Activated CD4-positive, alpha-beta memory T cell treated with anti-CD3 and anti-CD28 coated beads for 36 hours (primary cell): ENCODE results near the gene ZBTB2. TPM values are rescaled to one million over a fixed set of nuclear protein-coding genes. Genes with fewer than 3 reads are reported as not detected.

Experiments
- CTCF ChIA-PET: fragments of 350-600 bp; sonication (Branson Sonifier 250); formaldehyde crosslinking; loops from one replicate; lab custom pipeline; 2021; ENCODE audit warnings: antibody characterized with exemption, inconsistent platforms; lab: Charles Lee
- POLR2A ChIA-PET: fragments of 350-600 bp; sonication (Branson Sonifier 250); formaldehyde crosslinking; loops from one replicate; lab custom pipeline; 2021; ENCODE audit warnings: antibody characterized with exemption; lab: Charles Lee
- DNase-seq: peaks from one replicate; pipeline ENCODE4 v3.0.0-alpha.2; 2020
- H3K27ac Mint-ChIP-seq: one replicate; pipeline ENCODE4 v1.8.0; 2021; ENCODE audit warnings: mixed read lengths
- H3K27me3 Mint-ChIP-seq: one replicate; pipeline ENCODE4 v1.8.0; 2021; ENCODE audit warnings: mixed read lengths
- H3K36me3 Mint-ChIP-seq: one replicate; pipeline ENCODE4 v1.8.0; 2021; ENCODE audit warnings: mixed read lengths
- H3K4me1 Mint-ChIP-seq: one replicate; pipeline ENCODE4 v1.8.0; 2021; ENCODE audit warnings: low read depth, mixed read lengths
- H3K4me3 Mint-ChIP-seq: one replicate; pipeline ENCODE4 v1.8.0; 2021; ENCODE audit warnings: mild to moderate bottlenecking, mixed read lengths
- H3K9me3 Mint-ChIP-seq: one replicate; pipeline ENCODE4 v1.8.0; 2021; ENCODE audit warnings: mixed read lengths
- intact Hi-C: fragments of 100-400 bp; cut with micrococcal nuclease; formaldehyde crosslinking; loops from one replicate; pipeline ENCODE4 v1.15.1; 2023
- total RNA-seq, 2 experiments: library from RNA; stranded (reverse); gene quantifications; one replicate each; pipeline ENCODE4 v1.2.3, GENCODE V29; 2021

The ZBTB2 gene
- 10 to 100 TPM; 14.0 to 15.6 TPM for total RNA-seq

DNA sequence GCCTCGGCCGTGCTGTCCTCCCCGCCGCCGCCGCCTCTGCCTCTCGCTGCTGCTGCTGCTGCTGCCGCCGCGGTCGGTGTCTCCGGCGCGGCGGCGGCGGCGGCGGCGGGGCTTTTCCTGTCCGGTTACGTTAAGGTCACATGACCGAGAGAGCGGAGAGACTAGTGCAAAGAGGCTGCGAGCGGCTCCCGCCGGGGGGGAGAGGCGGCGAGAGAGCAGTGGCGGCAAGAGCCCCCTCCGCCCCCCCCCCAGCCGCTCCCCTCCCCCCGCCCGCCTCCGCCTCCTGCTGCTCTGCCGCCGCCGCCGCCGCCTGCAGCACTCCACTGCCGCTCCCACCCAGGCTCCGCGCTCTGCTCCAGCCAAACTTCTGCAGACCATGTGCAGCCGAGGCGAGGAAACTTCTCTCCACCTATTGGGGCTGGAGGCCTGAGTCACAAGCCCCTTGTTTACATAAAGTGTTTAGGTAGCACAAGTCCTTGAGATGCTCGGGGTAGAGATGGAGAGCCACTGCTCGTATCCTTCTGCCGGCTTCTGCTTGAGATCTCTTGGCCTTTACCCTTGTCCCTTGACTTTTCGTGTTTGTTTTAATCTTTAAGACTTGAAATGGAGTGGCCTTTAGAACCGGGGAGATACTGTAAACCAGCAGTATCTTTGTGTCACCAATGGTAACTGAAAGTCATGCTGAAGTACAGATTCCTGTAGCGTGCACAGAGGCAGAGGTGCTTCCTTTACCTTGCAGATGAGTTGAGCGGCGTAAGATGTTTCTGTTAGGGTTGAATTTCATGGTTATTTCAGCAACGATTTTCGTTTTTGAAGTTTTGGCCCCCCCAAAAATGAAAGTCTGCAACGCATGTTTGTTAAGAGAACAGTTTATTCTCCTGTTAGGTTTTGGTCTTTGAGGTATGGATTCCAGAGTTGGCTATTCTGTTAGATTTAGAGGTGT is at the start of gene ZBTB2:
Gene ZBTB2, minus strand, starts transcription at position 89 of the 943 bp plus-strand sequence. CDS start 17,922 bp downstream, outside the sequence.
- CTCF ChIA-PET: interaction anchor here (1.2 to 5.9 kb wide), 3 partner anchors 15 to 18 kb away, joined by 3 to 41 read pairs (median 4); no protein-coding TSS in a partner anchor
- H3K36me3 Mint-ChIP-seq: peaks cover 16% of the 10 kb centered on the region
- POLR2A ChIA-PET: no interaction called here
- H3K4me3 Mint-ChIP-seq: peak within 1 kb of the TSS; percentile 98
- H3K27me3 Mint-ChIP-seq: no peaks in the 10 kb centered on the region
- H3K9me3 Mint-ChIP-seq: no peaks in the 10 kb centered on the region
- peak within 1 kb of the TSS; percentile 99 for H3K27ac Mint-ChIP-seq
- intact Hi-C loops: loop anchor here (2.0 to 5.0 kb wide), 4 partner anchors 781 to 1824 kb away; partner anchors contain the start of gene GINM1
- peak; percentile 75 for DNase-seq
- peaks cover 64% of the 10 kb centered on the region for H3K4me1 Mint-ChIP-seq

- ChIA-PET CTCF (interaction anchor here (1.4 kb wide), 1 partner anchor 11 kb away, joined by 6 read pairs; the partner anchor contains the start of gene RMND1), POLR2A (interaction anchor here (1.7 kb wide), 1 partner anchor 11 kb away, joined by 7 read pairs; the partner anchor contains the start of gene RMND1)
- Mint-ChIP-seq H3K4me3 (no peak overlapping the region), H3K36me3 (peaks cover 8% of the 10 kb centered on the region), H3K4me1 (peaks cover 43% of the 10 kb centered on the region), H3K9me3 (no peaks in the 10 kb centered on the region), H3K27me3 (no peaks in the 10 kb centered on the region), H3K27ac (no peak overlapping the region)
- intact Hi-C loops: loop anchor here (1.0 kb wide), 1 partner anchor 35 kb away; no protein-coding TSS in a partner anchor
- no peak for DNase-seq
Measured at GRCh38 chr6:151440930-151441329, 49.6 kb upstream of the ZBTB2 start.

GRCh38 chr6:151440498-151440897 is 49.1 kb upstream of the ZBTB2 start:
- Mint-ChIP-seq H3K27me3 (no peaks in the 10 kb centered on the region), H3K4me3 (no peak overlapping the region), H3K36me3 (peaks cover 8% of the 10 kb centered on the region), H3K4me1 (peaks cover 43% of the 10 kb centered on the region), H3K9me3 (no peaks in the 10 kb centered on the region), H3K27ac (no peak overlapping the region)
- POLR2A ChIA-PET: no interaction called here
- DNase-seq: no peak
- intact Hi-C loops: no loop called here
- CTCF ChIA-PET: no interaction called here

GRCh38 chr6:151437401-151437800 is 46.0 kb upstream of the ZBTB2 start:
- ChIA-PET CTCF (interaction anchor here (3.2 kb wide), 1 partner anchor 32 kb away, joined by 11 read pairs; no protein-coding TSS in a partner anchor), POLR2A (no interaction called here)
- no peak for DNase-seq
- intact Hi-C loops: no loop called here
- Mint-ChIP-seq H3K36me3 (peaks cover 5% of the 10 kb centered on the region), H3K4me3 (no peak overlapping the region), H3K27ac (no peak overlapping the region), H3K4me1 (peaks cover 34% of the 10 kb centered on the region), H3K27me3 (no peaks in the 10 kb centered on the region), H3K9me3 (no peaks in the 10 kb centered on the region)

DNA sequence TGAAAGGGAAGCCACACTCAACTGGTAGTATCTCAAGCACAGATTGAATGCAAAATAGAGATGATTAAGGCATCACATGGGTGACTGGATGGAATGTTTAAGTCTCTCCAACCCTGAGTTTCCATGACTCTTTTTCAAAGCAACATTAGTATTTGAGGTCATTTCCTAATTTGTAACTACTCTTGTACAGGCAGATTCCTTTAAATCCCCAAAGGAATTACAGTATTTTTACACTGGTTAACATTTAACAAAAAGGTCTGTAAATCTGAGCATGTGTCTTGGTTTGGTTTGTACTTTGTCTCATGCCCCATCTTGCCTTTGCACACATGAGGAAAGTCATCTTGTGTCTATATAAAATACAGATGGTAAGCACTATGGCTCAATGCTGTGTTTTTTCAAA is 45.4 kb upstream of the ZBTB2 start:
- CTCF ChIA-PET: interaction anchor here (0.6 to 3.2 kb wide), 2 partner anchors 31 to 134 kb away, joined by 4 to 11 read pairs; no protein-coding TSS in a partner anchor
- intact Hi-C loops: no loop called here
- Mint-ChIP-seq H3K9me3 (no peaks in the 10 kb centered on the region), H3K27me3 (no peaks in the 10 kb centered on the region), H3K36me3 (peaks cover 8% of the 10 kb centered on the region), H3K27ac (no peak overlapping the region), H3K4me3 (no peak overlapping the region), H3K4me1 (peaks cover 31% of the 10 kb centered on the region)
- POLR2A ChIA-PET: no interaction called here
- no peak for DNase-seq

GRCh38 chr6:151436300-151436699 is 44.9 kb upstream of the ZBTB2 start:
- ChIA-PET CTCF (interaction anchor here (0.6 to 3.2 kb wide), 2 partner anchors 31 to 135 kb away, joined by 4 to 11 read pairs; no protein-coding TSS in a partner anchor), POLR2A (no interaction called here)
- H3K27ac Mint-ChIP-seq: no peak overlapping the region

GRCh38 chr6:151434369-151434768 is 43.0 kb upstream of the ZBTB2 start:
- H3K9me3 Mint-ChIP-seq: no peaks in the 10 kb centered on the region
- no peak overlapping the region for H3K27ac Mint-ChIP-seq
- H3K4me1 Mint-ChIP-seq: peaks cover 19% of the 10 kb centered on the region
- H3K4me3 Mint-ChIP-seq: no peak overlapping the region
- H3K27me3 Mint-ChIP-seq: no peaks in the 10 kb centered on the region
- no peak for DNase-seq
- POLR2A ChIA-PET: no interaction called here
- peaks cover 15% of the 10 kb centered on the region for H3K36me3 Mint-ChIP-seq
- CTCF ChIA-PET: no interaction called here
- intact Hi-C loops: no loop called here

More at GRCh38 chr6:151436300-151436699, 44.9 kb upstream of the ZBTB2 start:
- Mint-ChIP-seq H3K4me1 (peaks cover 30% of the 10 kb centered on the region), H3K27me3 (no peaks in the 10 kb centered on the region), H3K9me3 (no peaks in the 10 kb centered on the region), H3K4me3 (no peak overlapping the region), H3K36me3 (peaks cover 8% of the 10 kb centered on the region)
- intact Hi-C loops: no loop called here
- DNase-seq: no peak

DNA sequence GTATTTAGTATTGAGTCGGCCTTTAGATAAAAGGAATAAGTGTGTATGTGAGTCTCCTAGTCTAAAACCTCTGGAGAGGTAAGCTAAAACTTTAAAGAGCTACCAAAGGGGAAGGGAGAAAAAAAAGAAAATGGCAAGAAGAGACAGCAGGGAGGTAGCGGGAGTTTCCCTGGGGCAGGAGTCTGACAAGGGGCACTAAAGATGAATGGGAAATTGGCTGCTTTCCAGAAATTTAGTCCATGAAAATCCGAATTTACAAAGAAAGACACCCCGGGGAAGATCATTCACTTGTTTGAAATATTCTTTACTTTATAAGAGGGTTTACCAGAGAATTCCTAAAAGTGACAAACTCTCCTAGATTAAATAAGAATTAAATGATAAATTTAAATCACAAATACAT is 41.3 kb upstream of the ZBTB2 start:
- no peak for DNase-seq
- POLR2A ChIA-PET: no interaction called here
- CTCF ChIA-PET: no interaction called here
- Mint-ChIP-seq H3K27me3 (no peaks in the 10 kb centered on the region), H3K9me3 (no peaks in the 10 kb centered on the region), H3K4me1 (peaks cover 14% of the 10 kb centered on the region), H3K36me3 (peaks cover 25% of the 10 kb centered on the region), H3K27ac (no peak overlapping the region), H3K4me3 (no peak overlapping the region)
- intact Hi-C loops: no loop called here

DNA sequence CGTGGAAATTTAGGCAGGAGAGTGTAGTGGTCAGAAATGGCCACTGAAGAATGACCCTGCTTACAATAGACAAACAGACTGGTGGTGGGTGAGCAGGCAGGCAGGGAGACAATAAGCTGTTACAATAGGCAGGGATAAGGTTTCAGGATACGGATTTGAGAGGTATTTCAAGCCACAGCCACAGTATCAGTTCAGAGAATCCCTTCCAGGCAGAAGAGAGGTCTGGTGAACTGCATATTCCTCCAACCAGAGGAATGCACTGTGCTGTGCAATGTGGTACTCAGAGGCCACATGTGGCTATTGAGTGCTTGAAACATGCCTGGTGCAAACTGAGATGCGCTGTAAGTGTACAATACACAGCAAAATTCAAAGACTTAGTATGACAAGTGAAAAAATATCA is 40.0 kb upstream of the ZBTB2 start:
- H3K4me1 Mint-ChIP-seq: peaks cover 2% of the 10 kb centered on the region
- ChIA-PET CTCF (no interaction called here), POLR2A (no interaction called here)
- peaks cover 29% of the 10 kb centered on the region for H3K36me3 Mint-ChIP-seq
- no peak overlapping the region for H3K27ac Mint-ChIP-seq
- H3K27me3 Mint-ChIP-seq: no peaks in the 10 kb centered on the region
- no peaks in the 10 kb centered on the region for H3K9me3 Mint-ChIP-seq
- intact Hi-C loops: no loop called here
- DNase-seq: no peak
- no peak overlapping the region for H3K4me3 Mint-ChIP-seq

DNA sequence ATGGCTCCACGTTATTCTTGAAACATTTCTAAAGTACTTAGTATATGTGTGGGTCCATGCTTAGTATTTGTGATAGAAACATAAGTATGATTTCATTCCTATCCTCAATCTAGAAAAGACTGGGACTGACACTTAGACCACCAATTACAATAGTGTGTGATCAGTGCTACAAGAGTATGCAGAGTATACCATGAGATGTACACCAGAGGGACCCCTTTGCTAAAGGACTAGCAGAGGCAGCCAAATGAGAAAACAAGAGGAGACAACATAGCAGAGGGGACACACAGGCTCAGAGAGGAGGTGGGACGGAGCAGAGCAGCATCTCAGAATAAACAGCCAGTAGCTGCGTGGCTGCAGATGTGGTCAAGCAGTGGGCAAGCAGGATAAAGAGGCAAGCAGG is 39.5 kb upstream of the ZBTB2 start:
- H3K27me3 Mint-ChIP-seq: no peaks in the 10 kb centered on the region
- H3K4me3 Mint-ChIP-seq: no peak overlapping the region
- intact Hi-C loops: no loop called here
- peaks cover 34% of the 10 kb centered on the region for H3K36me3 Mint-ChIP-seq
- H3K4me1 Mint-ChIP-seq: no peaks in the 10 kb centered on the region
- ChIA-PET CTCF (no interaction called here), POLR2A (no interaction called here)
- H3K9me3 Mint-ChIP-seq: no peaks in the 10 kb centered on the region
- no peak for DNase-seq
- H3K27ac Mint-ChIP-seq: no peak overlapping the region

GRCh38 chr6:151428093-151428735 is 36.9 kb upstream of the ZBTB2 start:
- Mint-ChIP-seq H3K27ac (no peak overlapping the region), H3K9me3 (no peaks in the 10 kb centered on the region), H3K4me3 (no peak overlapping the region), H3K36me3 (peaks cover 47% of the 10 kb centered on the region), H3K4me1 (no peaks in the 10 kb centered on the region), H3K27me3 (no peaks in the 10 kb centered on the region)
- no peak for DNase-seq
- POLR2A ChIA-PET: no interaction called here
- CTCF ChIA-PET: no interaction called here
- intact Hi-C loops: no loop called here

- no peaks in the 10 kb centered on the region for H3K9me3 Mint-ChIP-seq
- H3K27me3 Mint-ChIP-seq: no peaks in the 10 kb centered on the region
- H3K4me1 Mint-ChIP-seq: no peaks in the 10 kb centered on the region
- intact Hi-C loops: no loop called here
- DNase-seq: no peak
- no peak overlapping the region for H3K27ac Mint-ChIP-seq
- H3K4me3 Mint-ChIP-seq: no peak overlapping the region
- ChIA-PET POLR2A (no interaction called here), CTCF (interaction anchor here (0.6 kb wide), 1 partner anchor 748 kb away, joined by 4 read pairs; no protein-coding TSS in a partner anchor)
- H3K36me3 Mint-ChIP-seq: peaks cover 37% of the 10 kb centered on the region
Measured at GRCh38 chr6:151425561-151425960, 34.2 kb upstream of the ZBTB2 start.
